ENCODE measurements around the gene STMN1. TPM values are rescaled to one million over a fixed set of nuclear protein-coding genes. Genes with fewer than 3 reads are reported as not detected.
A peak's percentile ranks its signal among the peaks of the same experiment; 100 is the strongest.

The STMN1 gene
- total and polyA plus RNA-seq, 9 of the 15 experiments (the other 6 are each of a cell fraction or from before 2014, with no cell fraction given): 269 to 2,153 (median 595) TPM

- TF ChIP-seq ZNF318 (IDR thresholded peaks at IDR 0.05; ENCODE audit: borderline replicate concordance in 1 of 2, low read depth in 1 of 2) (no peak), ARHGAP35 (IDR thresholded peaks at IDR 0.05; ENCODE audit: partially characterized antibody) (no peak), TCF7 (IDR thresholded peaks at IDR 0.05; ENCODE audit: borderline replicate concordance) (peak; percentile 13; the same call in 1 of the 2 replicates), XRCC5 (IDR thresholded peaks at IDR 0.05; ENCODE audit: low read depth, low read length) (no peak), ZBTB7A (IDR thresholded peaks at IDR 0.05; ENCODE audit: borderline replicate concordance, control insufficient read depth, low read depth, low read length) (peak; percentile 17; the same call in 1 of the 2 replicates), RBBP5 (IDR thresholded peaks at IDR 0.05; ENCODE audit: borderline replicate concordance, insufficient read depth, low read length, poor library complexity, severe bottlenecking) (peak; percentile 38), TEAD1 (CRISPR knock-in tag; IDR thresholded peaks at IDR 0.05) (peak in 1 of 2 experiments; percentile 76; a peak in 1 of 4 replicates), BRF1 (IDR thresholded peaks at IDR 0.05; ENCODE audit: borderline replicate concordance, extremely low read depth, insufficient read length) (no peak), KDM1A (IDR thresholded peaks at IDR 0.05) (no peak), GATAD2A (IDR thresholded peaks at IDR 0.05) (peak; percentile 90), ZNF134 (CRISPR knock-in tag; conservative IDR thresholded peaks at IDR 0.05) (no peak), TBL1XR1 (IDR thresholded peaks at IDR 0.05; ENCODE audit: low read length in 2 of 2) (no peak; a peak in 1 of 4 replicates), RBM25 (IDR thresholded peaks at IDR 0.05; ENCODE audit: low read depth, low read length, severe bottlenecking) (no peak), SMARCA5 (IDR thresholded peaks at IDR 0.05) (no peak), THAP12 (CRISPR knock-in tag; IDR thresholded peaks at IDR 0.05) (peak; percentile 73), ZNF384 (IDR thresholded peaks at IDR 0.05; ENCODE audit: low read depth, low read length) (0 out of 2 replicates have a peak, but pooled peaks have one; percentile 5), MEF2D (tag; conservative IDR thresholded peaks at IDR 0.05; ENCODE audit: low read depth) (no peak), CBFB (CRISPR knock-in tag; IDR thresholded peaks at IDR 0.05) (no peak)
Observed at GRCh38 chr1:25875154-25875855, 30.9 kb downstream of the STMN1 start, which contains the start of gene PAQR7 (continued).
